Uterus (tissue), 2 donors: ENCODE data around the gene GSN.

Experiments
- CTCF ChIP-seq, 4 experiments: fragments of 200-600 bp in 2 of 4; fragments of 450-650 bp in 2 of 4; sonication (generic) in 2 of 4; IDR thresholded peaks; one replicate each; pipeline ENCODE4 v1.5.1; 2016 to 2019; ENCODE audit warnings: antibody characterized with exemption in 4 of 4, mild to moderate bottlenecking in 2 of 4, moderate library complexity in 1 of 4
- POLR2A ChIP-seq, 2 donors: fragments of 450-650 bp; IDR thresholded peaks; one replicate each; pipeline ENCODE4 v1.6.1; 2016; ENCODE audit warnings: antibody characterized with exemption in 2 of 2, mild to moderate bottlenecking in 1 of 2, moderate library complexity in 1 of 2

- no peak for TF ChIP-seq CTCF (IDR thresholded peaks at IDR 0.05)
- TF ChIP-seq POLR2A (IDR thresholded peaks at IDR 0.05) = no peak
Observed at GRCh38 chr9:121233906-121234831, 33.8 kb upstream of the GSN start.
